GM12873 (cell line): Measurements from ENCODE around the gene HCN2.

Experiments used
- CTCF ChIP-seq: IDR thresholded peaks from 2 replicates; pipeline ENCODE4 v1.5.1; 2012; ENCODE audit warnings: low read depth, mild to moderate bottlenecking, moderate library complexity, low read length, control low read depth; ENCODE audit not compliant: insufficient read depth; ENCODE audit errors: missing control alignments

The HCN2 gene

GRCh38 chr19:617551-618246 is 28.0 kb downstream of the HCN2 start:
- no peak for TF ChIP-seq CTCF

- TF ChIP-seq CTCF = no peak
Observed at GRCh38 chr19:618247-618619, 28.6 kb downstream of the HCN2 start.

GRCh38 chr19:618674-619285 is 29.1 kb downstream of the HCN2 start:
- TF ChIP-seq CTCF = no peak

GRCh38 chr19:619286-620002 is 29.8 kb downstream of the HCN2 start:
- no peak for TF ChIP-seq CTCF

GRCh38 chr19:620166-620862 is 30.6 kb downstream of the HCN2 start:
- no peak for TF ChIP-seq CTCF

GRCh38 chr19:621819-622218 is 32.1 kb downstream of the HCN2 start:
- no peak for TF ChIP-seq CTCF

GRCh38 chr19:622666-623065 is 33.0 kb downstream of the HCN2 start:
- no peak for TF ChIP-seq CTCF
